HepG2 (cell line): Measurements from ENCODE around the gene INHBC. TPM values are rescaled to one million over a fixed set of nuclear protein-coding genes. Genes with fewer than 3 reads are reported as not detected.
A peak's percentile ranks its signal among the peaks of the same experiment; 100 is the strongest.

Experiments
- ATAC-seq: fragments of 200-7000 bp; cut with Tn5 transposase; 3 replicates; pipeline ENCODE4 v1.9.1; 2020; ENCODE audit warnings: mild to moderate bottlenecking, moderate library complexity
- BruUV-seq: library from RNA; stranded (reverse); fragments of 400-500 nt; replicated peaks from 2 replicates; lab custom pipeline; 2021; lab: Mats Ljungman, UMichigan
- CTCF ChIA-PET: fragments of 300-600 bp; formaldehyde crosslinking; extraction: SDS; loops from one replicate; lab custom pipeline; 2021; ENCODE audit warnings: low total read pairs, inconsistent platforms, low intra/inter-chr PET ratio; lab: Yijun Ruan, JAX
- POLR2A ChIA-PET: fragments of 350-600 bp; sonication (Branson Sonifier 250); formaldehyde crosslinking; loops from one replicate; lab custom pipeline; 2020; ENCODE audit warnings: antibody characterized with exemption, inconsistent platforms; lab: Yijun Ruan, JAX
- DNase-seq: peaks from one replicate; pipeline ENCODE4 v3.0.0-alpha.2; 2015; ENCODE audit warnings: low spot score
- FAIRE-seq: peaks from 3 replicates; lab custom pipeline; 2011; peaks lifted over from hg19 to GRCh38; lab: Jason Lieb, UNC
- H2AFZ ChIP-seq: one replicate; pipeline ENCODE4 v1.6.1; 2011; ENCODE audit warnings: low read length, inconsistent platforms
- H3K27ac ChIP-seq: fragments of 300-600 bp; 3 replicates; pipeline ENCODE4 v1.8.0; 2011; ENCODE audit warnings: mixed run types, mild to moderate bottlenecking, mixed read lengths, low read length, inconsistent platforms; ENCODE audit not compliant: insufficient read depth; ENCODE audit errors: extremely low read length
- H3K27me3 ChIP-seq, 2 experiments: fragments of 200-600 bp in 1 of 2; 2 replicates in 1 of 2; 3 replicates in 1 of 2; pipeline versions ENCODE4 v1.6.0 to v1.8.0; 2011; ENCODE audit warnings: low read length in 2 of 2, mild to moderate bottlenecking in 2 of 2, moderate library complexity in 2 of 2, inconsistent platforms in 1 of 2; ENCODE audit not compliant: insufficient read depth in 2 of 2, control insufficient read depth in 1 of 2
- H3K36me3 ChIP-seq, 2 experiments: fragments of 200-600 bp in 1 of 2; replicated peaks in 1 of 2; 2 replicates in 1 of 2; 3 replicates in 1 of 2; pipeline versions ENCODE4 v1.5.1 to v1.8.0; 2011; ENCODE audit warnings: low read length in 2 of 2, inconsistent platforms in 1 of 2; ENCODE audit not compliant: insufficient read depth in 2 of 2, control insufficient read depth in 1 of 2
- H3K4me1 ChIP-seq: 2 replicates; pipeline ENCODE4 v1.5.1; 2012; ENCODE audit warnings: low read length, inconsistent platforms; ENCODE audit not compliant: insufficient read depth
- H3K4me2 ChIP-seq: 2 replicates; pipeline ENCODE4 v1.6.0; 2011; ENCODE audit warnings: low read depth, low read length, inconsistent platforms
- H3K4me3 ChIP-seq, 3 experiments: fragments of 200-600 bp in 1 of 3; sonication (generic), shearing (Covaris generic) in 1 of 3; replicated peaks in 1 of 3; 2 replicates each; pipeline ENCODE4 v1.5.1; 2011 to 2016; ENCODE audit warnings: low read length in 3 of 3, inconsistent platforms in 2 of 3, low read depth in 2 of 3, mild to moderate bottlenecking in 2 of 3, control low read depth in 1 of 3, mixed read lengths in 1 of 3; ENCODE audit not compliant: insufficient read depth in 1 of 3
- H3K79me2 ChIP-seq: one replicate; pipeline ENCODE4 v1.6.1; 2011; ENCODE audit warnings: low read length, inconsistent platforms; ENCODE audit not compliant: insufficient read depth
- H3K9ac ChIP-seq: 2 replicates; pipeline ENCODE4 v1.6.0; 2011; ENCODE audit warnings: mild to moderate bottlenecking, low read depth, low read length, inconsistent platforms; ENCODE audit not compliant: insufficient read depth
- H3K9me3 ChIP-seq: 2 replicates; pipeline ENCODE4 v1.5.1; 2012; ENCODE audit warnings: mild to moderate bottlenecking, low read length
- H4K20me1 ChIP-seq: 2 replicates; pipeline ENCODE4 v1.6.0; 2011; ENCODE audit warnings: inconsistent platforms, mild to moderate bottlenecking, low read length, moderate library complexity; ENCODE audit not compliant: insufficient read depth
- E2F2 ChIP-seq: sonication (generic); formaldehyde crosslinking; IDR thresholded peaks from 2 replicates; pipeline ENCODE4 v1.4.0; 2020; ENCODE audit warnings: missing genetic modification reagents, borderline replicate concordance
- E2F5 ChIP-seq: sonication (generic); formaldehyde crosslinking; conservative IDR thresholded peaks from 2 replicates; pipeline ENCODE4 v1.4.0; 2020; ENCODE audit warnings: missing genetic modification reagents
- FUBP1 ChIP-seq: sonication (generic); formaldehyde crosslinking; IDR thresholded peaks from 2 replicates; pipeline ENCODE4 v1.5.1; 2020; ENCODE audit warnings: missing genetic modification reagents, mild to moderate bottlenecking, borderline replicate concordance
- GATAD2A ChIP-seq: IDR thresholded peaks from 2 replicates; pipeline ENCODE4 v1.6.1; 2016
- GLI4 ChIP-seq: sonication (generic); formaldehyde crosslinking; IDR thresholded peaks from 2 replicates; pipeline ENCODE4 v1.5.1; 2020; ENCODE audit warnings: missing genetic modification reagents, mild to moderate bottlenecking, moderate library complexity, borderline replicate concordance
- HBP1 ChIP-seq: IDR thresholded peaks from 2 replicates; pipeline ENCODE4 v1.6.1; 2016; ENCODE audit warnings: low read depth, control low read depth
- HNF4A ChIP-seq: sonication (generic); formaldehyde crosslinking; IDR thresholded peaks from 2 replicates; pipeline ENCODE4 v1.4.0; 2020; ENCODE audit warnings: missing genetic modification reagents
- KDM4B ChIP-seq: sonication (generic); formaldehyde crosslinking; IDR thresholded peaks from 2 replicates; pipeline ENCODE4 v1.4.0; 2020; ENCODE audit warnings: missing genetic modification reagents
- MZF1 ChIP-seq: sonication (generic); formaldehyde crosslinking; IDR thresholded peaks from 2 replicates; pipeline ENCODE4 v1.8.1; 2023; ENCODE audit warnings: mild to moderate bottlenecking, missing genetic modification reagents, borderline replicate concordance
- NFE2 ChIP-seq: sonication (generic); formaldehyde crosslinking; IDR thresholded peaks from 2 replicates; pipeline ENCODE4 v1.4.0; 2020; ENCODE audit warnings: missing genetic modification reagents
- SRSF4 ChIP-seq: fragments of 200-400 bp; formaldehyde crosslinking; IDR thresholded peaks from one replicate; pipeline ENCODE4 v1.6.1; 2018; ENCODE audit warnings: mild to moderate bottlenecking, low read depth, low read length, moderate library complexity; ENCODE audit not compliant: poor library complexity, severe bottlenecking
- TEAD2 ChIP-seq: sonication (generic); formaldehyde crosslinking; IDR thresholded peaks from 2 replicates; pipeline ENCODE4 v1.9.0; 2021; ENCODE audit warnings: missing genetic modification reagents
- ZNF180 ChIP-seq: sonication (generic); formaldehyde crosslinking; IDR thresholded peaks from 2 replicates; pipeline ENCODE4 v1.4.0; 2020; ENCODE audit warnings: low read depth, missing genetic modification reagents, borderline replicate concordance
- ZNF383 ChIP-seq: sonication (generic); formaldehyde crosslinking; IDR thresholded peaks from 2 replicates; pipeline ENCODE4 v1.4.0; 2020; ENCODE audit warnings: missing genetic modification reagents, mild to moderate bottlenecking, borderline replicate concordance
- ZNF766 ChIP-seq: sonication (generic); formaldehyde crosslinking; IDR thresholded peaks from 2 replicates; pipeline ENCODE4 v1.5.0; 2020; ENCODE audit warnings: missing genetic modification reagents, borderline replicate concordance
- WGBS: methylation state at CpG from one replicate; pipeline ENCODE4 v1.1.6; 2017; ENCODE audit warnings: low lambda C conversion rate; 5-methylcytosine and 5-hydroxymethylcytosine counted together
- in situ Hi-C: cut with HindIII; loops from 2 replicates; pipeline ENCODE4 v1.10.0; 2017; ENCODE audit warnings: low pct_unique_long_range_greater_than_20kb; ENCODE audit not compliant: extremely low pct_ligation_motif_present
- intact Hi-C: fragments of 100-400 bp; cut with micrococcal nuclease; formaldehyde crosslinking; loops from one replicate; pipeline ENCODE4 v1.10.0; 2022; ENCODE audit not compliant: unreplicated experiment
- polyA plus RNA-seq, 8 experiments: library from polyadenylated mRNA; depleted of rRNA in 3 of 8; stranded (reverse) in 7 of 8; unstranded in 1 of 8; fragments of >200 nt; fragmentation: Illumina TruSeq in 4 of 8; extraction: Trizol in 4 of 8; gene quantifications; 2 replicates each; pipeline versions ENCODE4 v1.2.1 to v1.2.3, GENCODE V29; 2011 to 2016; ENCODE audit warnings: low read depth in 4 of 8, missing spikeins in 1 of 8, mixed read lengths in 1 of 8; ENCODE audit not compliant: insufficient read depth in 1 of 8
- total RNA-seq, 5 experiments: library from RNA; depleted of rRNA; stranded (reverse); fragments of >200 nt; fragmentation: Illumina TruSeq; extraction: Trizol; gene quantifications; 2 replicates each; pipeline ENCODE4 v1.2.3, GENCODE V29; 2016; ENCODE audit warnings: low read depth in 1 of 5

Gene INHBC
- total and polyA plus RNA-seq, 2 of the 13 experiments (the other 11 are each of a cell fraction or from before 2014, with no cell fraction given), result 1.8 to 13.8 TPM

- TF ChIP-seq HBP1 (CRISPR knock-in tag) (no peak), NFE2 (CRISPR knock-in tag) (no peak), E2F2 (CRISPR knock-in tag) (no peak), HNF4A (CRISPR knock-in tag) (no peak)
- TF ChIP-seq, all 625 proteins: peak for 3
Measured at GRCh38 chr12:57476162-57476992, 41.8 kb downstream of the INHBC start (continued).

GRCh38 chr12:57476993-57477709 is 42.6 kb downstream of the INHBC start:
- no peak for TF ChIP-seq KDM4B (CRISPR knock-in tag)
- TF ChIP-seq SRSF4, result no peak
- TF ChIP-seq GATAD2A (CRISPR knock-in tag), result no peak
- no peak for TF ChIP-seq MZF1 (CRISPR knock-in tag)
- TF ChIP-seq E2F5 (CRISPR knock-in tag), result no peak
- no peak for TF ChIP-seq TEAD2 (CRISPR knock-in tag)
- no peak for TF ChIP-seq ZNF383 (CRISPR knock-in tag)
- TF ChIP-seq GLI4, result no peak
- no peak for TF ChIP-seq FUBP1 (CRISPR knock-in tag)
- no peak for TF ChIP-seq ZNF180
- no peak for TF ChIP-seq ZNF766
- BruUV-seq, result no TSS peak
- 86% methylated on average over 12 of the region's 15 CpGs for WGBS

More at GRCh38 chr12:57476993-57477709, 42.6 kb downstream of the INHBC start:
- no peak overlapping the region for H3K9ac ChIP-seq
- peaks cover 35% of the 10 kb centered on the region for H3K4me1 ChIP-seq
- H3K27me3 ChIP-seq, result peaks cover 8 to 74% of the 10 kb centered on the region in 2 experiments
- in situ Hi-C loops (no loop called here), intact Hi-C loops (no loop called here)
- no peak overlapping the region for H3K4me3 ChIP-seq
- no peak overlapping the region for H3K27ac ChIP-seq
- H3K4me2 ChIP-seq, result peak overlapping the region; percentile 33; the same call in 1 of the 2 replicates
- H3K36me3 ChIP-seq, result no peaks in the 10 kb centered on the region
- ChIA-PET CTCF (no interaction called here), POLR2A (interaction anchor here (1.1 kb wide), 1 partner anchor 44 kb away, joined by 4 read pairs; the partner anchor contains the start of gene DDIT3)
- H3K79me2 ChIP-seq, result no peaks in the 10 kb centered on the region
- no peak for ATAC-seq
- FAIRE-seq, result no peak
- no peaks in the 10 kb centered on the region for H3K9me3 ChIP-seq
- no peak overlapping the region for H2AFZ ChIP-seq
- no peak for DNase-seq
- H4K20me1 ChIP-seq, result no peaks in the 10 kb centered on the region
